ENCODE results near the gene ARL13B. TPM values are rescaled to one million over a fixed set of nuclear protein-coding genes. Genes with fewer than 3 reads are reported as not detected.

ARL13B gene
- total and polyA plus RNA-seq, 2 of the 8 experiments (the other 6 are each of a cell fraction or from before 2014, with no cell fraction given): 1.5 to 12.7 TPM

DNA sequence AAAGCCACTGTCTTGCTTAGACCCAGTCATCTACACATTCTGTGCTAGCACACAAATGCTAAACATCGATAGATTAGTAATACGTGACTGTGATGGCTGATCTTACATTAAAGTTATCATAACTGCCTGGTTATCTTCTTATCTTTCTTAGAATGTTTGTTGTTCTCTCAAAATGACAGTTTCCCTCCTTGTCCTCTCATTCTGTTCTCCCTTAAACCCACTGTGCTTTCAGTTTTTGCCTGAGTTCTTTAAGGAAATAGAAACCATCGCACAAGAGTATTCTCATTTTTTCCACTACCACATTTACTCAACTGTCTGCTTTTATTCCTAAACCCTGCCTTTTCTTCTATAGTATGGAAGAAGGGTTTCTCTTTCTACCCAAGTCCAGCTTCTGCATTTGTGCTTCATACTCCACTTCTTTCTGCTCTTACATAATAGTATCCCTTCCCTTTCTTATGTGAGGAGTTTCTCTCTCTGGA, 31.3 kb downstream of the ARL13B start:
- H3K56ac ChIP-seq (replicated peaks; ENCODE audit: insufficient read length, low read depth, low read length): no peak overlapping the region
- ChIA-PET CTCF (ENCODE audit: partially characterized antibody) (interaction anchor here (1.4 kb wide), 1 partner anchor 26 kb away, joined by 3 read pairs; no protein-coding TSS in a partner anchor), POLR2A (ENCODE audit: partially characterized antibody) (no interaction called here)
- H2BK20ac ChIP-seq (ENCODE audit: low read length): no peak overlapping the region
- no peak overlapping the region for H2AK5ac ChIP-seq (ENCODE audit: low read depth, low read length)
- H3K79me1 ChIP-seq (ENCODE audit: low read depth, low read length): no peaks in the 10 kb centered on the region
- no peaks in the 10 kb centered on the region for H3K79me2 ChIP-seq (ENCODE audit: control insufficient read depth in 1 of 2, insufficient read depth in 2 of 2, low read length in 2 of 2)
- no peaks in the 10 kb centered on the region for H4K20me1 ChIP-seq (replicated peaks in 1 of 2; ENCODE audit: control insufficient read depth in 1 of 2, insufficient read depth in 2 of 2, low read length in 2 of 2)
- H3K36me3 ChIP-seq (ENCODE audit: control insufficient read depth in 2 of 4, insufficient read depth in 4 of 4, low read length in 3 of 4): no peaks in the 10 kb centered on the region
- H3K4ac ChIP-seq (replicated peaks; ENCODE audit: insufficient read length, low read depth, low read length): no peak overlapping the region
- H3K18ac ChIP-seq (ENCODE audit: extremely low read depth, low read length): no peak overlapping the region
- no peaks in the 10 kb centered on the region for H3K9me3 ChIP-seq (ENCODE audit: insufficient read depth in 2 of 2, low read depth in 1 of 2, low read length in 1 of 2)
- no peak overlapping the region for H3K9ac ChIP-seq (replicated peaks in 1 of 4; ENCODE audit: extremely low read depth in 1 of 4, low read depth in 3 of 4, low read length in 3 of 4)
- WGBS, 2 experiments (ENCODE audit: extremely low coverage in 1 of 2, insufficient coverage in 1 of 2, insufficient read length in 1 of 2, insufficient replicate concordance in 2 of 2, low coverage in 1 of 2, low lambda C conversion rate in 2 of 2, missing lambda C conversion rate in 1 of 2): 97% methylated on average over 3 of the region's 3 CpGs; no CpG with 5 or more reads in 1 of the 2 experiments
- H3K4me3 ChIP-seq (ENCODE audit: extremely low read depth in 1 of 4, insufficient read depth in 2 of 4, low read depth in 3 of 4, low read length in 4 of 4): no peak overlapping the region
- H4K91ac ChIP-seq (replicated peaks; ENCODE audit: insufficient read length, low read length): no peak overlapping the region
- H3K27me3 ChIP-seq (replicated peaks in 1 of 4; ENCODE audit: control insufficient read depth in 3 of 4, extremely low read depth in 1 of 4, insufficient read depth in 3 of 4, low read length in 3 of 4): no peaks in the 10 kb centered on the region
- no peak for FAIRE-seq
- H3K14ac ChIP-seq (ENCODE audit: insufficient read length): no peak overlapping the region
- H3K4me1 ChIP-seq (replicated peaks in 1 of 4; ENCODE audit: control insufficient read depth in 3 of 4, insufficient read depth in 4 of 4, low read length in 3 of 4): no peaks in the 10 kb centered on the region
- H4K5ac ChIP-seq (ENCODE audit: insufficient read length, low read depth, low read length): no peak overlapping the region
- H2BK15ac ChIP-seq (ENCODE audit: low read length): no peak overlapping the region
- no peak overlapping the region for H2BK120ac ChIP-seq (replicated peaks; ENCODE audit: low read depth, low read length)
- no peak for DNase-seq (ENCODE audit: low read depth in 1 of 2, low spot score in 2 of 2)
- H3K4me2 ChIP-seq (ENCODE audit: insufficient read depth in 1 of 2, low read depth in 2 of 2, low read length in 2 of 2): no peak overlapping the region
- no peak overlapping the region for H3K27ac ChIP-seq (ENCODE audit: low read depth, low read length)
- H2BK12ac ChIP-seq (ENCODE audit: low read depth, low read length): no peak overlapping the region
- H4K8ac ChIP-seq (ENCODE audit: extremely low read depth, insufficient read depth, low read length): no peak overlapping the region
- H2BK5ac ChIP-seq (ENCODE audit: low read depth, low read length): no peak overlapping the region
- H2AFZ ChIP-seq (ENCODE audit: low read length): no peak overlapping the region
- no peak overlapping the region for H3K23ac ChIP-seq (ENCODE audit: insufficient read length)
- H3K23me2 ChIP-seq (ENCODE audit: low read depth, low read length): no peaks in the 10 kb centered on the region
- TF ChIP-seq KDM1A (IDR thresholded peaks at IDR 0.05; ENCODE audit: borderline replicate concordance, low read length) (no peak), KDM4A (IDR thresholded peaks at IDR 0.05; ENCODE audit: low read depth, low read length, severe bottlenecking) (no peak), GTF2F1 (IDR thresholded peaks at IDR 0.05; ENCODE audit: borderline replicate concordance, low read depth, low read length) (no peak), BCL11A (IDR thresholded peaks at IDR 0.05; ENCODE audit: low read depth in 2 of 2, low read length in 2 of 2) (no peak), BACH1 (IDR thresholded peaks at IDR 0.05; ENCODE audit: low read length) (no peak), ATF2 (IDR thresholded peaks at IDR 0.05; ENCODE audit: low read length) (no peak), TCF12 (IDR thresholded peaks at IDR 0.05; ENCODE audit: low read depth, low read length) (no peak), E2F6 (IDR thresholded peaks at IDR 0.05) (no peak)
